ENCODE data around the gene TPD52L2.
"Not testable (repeated sequence)": the region's sequence is repeated elsewhere in the genome, so short reads cannot be mapped to it uniquely, and the experiment has no call there.

TPD52L2 gene

GRCh38 chr20:63929071-63929470, 64.0 kb downstream of the TPD52L2 start:
- in situ Hi-C loops (cut with MboI; ENCODE audit: low sequenced_read_pairs) = no loop called here

- in situ Hi-C loops (cut with MboI; ENCODE audit: low sequenced_read_pairs) = not testable (repeated sequence)
These were observed 64.4 kb downstream of the TPD52L2 start for GRCh38 chr20:63929473-63929883.

- in situ Hi-C loops (cut with MboI; ENCODE audit: low sequenced_read_pairs) = no loop called here
These were observed 66.0 kb downstream of the TPD52L2 start for GRCh38 chr20:63930971-63931553.

- in situ Hi-C loops (cut with MboI; ENCODE audit: low sequenced_read_pairs) = no loop called here
These were observed 66.7 kb downstream of the TPD52L2 start for GRCh38 chr20:63931735-63932134.

- in situ Hi-C loops (cut with MboI; ENCODE audit: low sequenced_read_pairs) = no loop called here
These were observed 67.6 kb downstream of the TPD52L2 start for GRCh38 chr20:63932606-63933160.

- in situ Hi-C loops (cut with MboI; ENCODE audit: low sequenced_read_pairs) = no loop called here
These were observed 68.6 kb downstream of the TPD52L2 start for GRCh38 chr20:63933646-63934045.

GRCh38 chr20:63934271-63935068, 69.4 kb downstream of the TPD52L2 start:
- in situ Hi-C loops (cut with MboI; ENCODE audit: low sequenced_read_pairs) = no loop called here

- in situ Hi-C loops (cut with MboI; ENCODE audit: low sequenced_read_pairs) = no loop called here
These were observed 70.4 kb downstream of the TPD52L2 start for GRCh38 chr20:63935447-63935846.

- in situ Hi-C loops (cut with MboI; ENCODE audit: low sequenced_read_pairs) = no loop called here
These were observed 72.5 kb downstream of the TPD52L2 start for GRCh38 chr20:63937596-63937995.

- in situ Hi-C loops (cut with MboI; ENCODE audit: low sequenced_read_pairs) = no loop called here
These were observed 74.2 kb downstream of the TPD52L2 start for GRCh38 chr20:63939061-63939935.

GRCh38 chr20:63940071-63940471, 75.0 kb downstream of the TPD52L2 start:
- in situ Hi-C loops (cut with MboI; ENCODE audit: low sequenced_read_pairs) = no loop called here

GRCh38 chr20:63940472-63941266, 75.6 kb downstream of the TPD52L2 start:
- in situ Hi-C loops (cut with MboI; ENCODE audit: low sequenced_read_pairs) = no loop called here

Data from HL-60/S4 treated with phorbol 12-myristate 13-acetate at 8.2 ng/mL for 4 days and 3 days (cell line).